GM19240 (cell line): Measurements from ENCODE around the gene RHBDL1.
A peak's percentile ranks its signal among the peaks of the same experiment; 100 is the strongest.

Experiments used
- DNase-seq: peaks from one replicate; pipeline ENCODE4 v3.0.0; 2011; ENCODE audit warnings: low spot score; ENCODE audit not compliant: insufficient read length

RHBDL1 gene

GRCh38 chr16:636206-637080 lies 39.0 kb upstream of the RHBDL1 start, which contains the start of gene METTL26:
METTL26 (minus strand) TSS chr16:636305; CDS start chr16:636290, 15 bp downstream.
- DNase-seq = peak; percentile 99

GRCh38 chr16:637081-638018 lies 38.1 kb upstream of the RHBDL1 start:
- peak; percentile 98 for DNase-seq

DNA sequence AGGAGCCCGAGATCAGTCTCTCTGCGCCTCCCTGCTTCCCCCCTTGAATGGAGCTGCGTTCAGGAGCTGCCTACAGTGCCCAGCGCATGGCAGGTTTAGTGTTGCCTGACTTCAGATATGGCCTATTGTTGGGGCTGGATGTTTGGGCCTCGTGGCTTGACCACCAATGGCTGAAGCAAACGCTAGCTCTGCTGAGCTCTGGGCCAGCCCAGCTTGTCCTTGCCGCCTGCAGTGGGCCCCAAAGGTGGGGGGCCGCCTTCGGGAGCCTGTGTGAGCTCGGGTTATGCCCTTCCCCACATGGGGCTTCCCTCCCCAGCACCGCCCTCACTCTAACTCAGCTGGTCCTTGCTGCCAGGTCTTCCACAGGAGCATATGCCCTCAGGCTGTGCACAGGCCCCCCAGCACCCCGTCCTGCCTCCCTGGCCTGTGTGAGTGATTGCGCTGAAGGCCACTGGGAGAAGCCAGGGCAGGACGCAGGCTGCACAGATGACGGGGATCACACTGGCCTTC lies 37.4 kb upstream of the RHBDL1 start:
- DNase-seq = no peak

- no peak for DNase-seq
These were observed 36.6 kb upstream of the RHBDL1 start for GRCh38 chr16:638836-639235.

DNA sequence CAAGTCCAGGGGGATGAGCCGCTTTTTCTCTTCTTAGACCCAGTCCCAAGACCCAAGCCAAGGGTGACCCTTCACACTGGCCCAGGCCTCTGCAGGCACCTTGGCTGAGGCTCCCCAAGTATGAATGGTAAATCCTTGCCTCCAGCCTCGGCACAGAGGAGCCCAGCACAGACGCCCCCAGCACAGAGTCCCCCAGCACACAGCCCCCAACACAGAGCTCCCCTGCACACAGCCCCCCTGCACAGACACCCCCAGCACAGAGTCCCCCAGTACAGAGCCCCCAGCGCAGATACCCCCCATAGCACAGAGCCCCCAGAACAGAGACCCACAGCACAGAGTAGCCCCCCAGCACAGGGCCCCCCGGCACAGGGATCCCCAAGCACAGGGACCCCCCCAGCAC lies 34.9 kb upstream of the RHBDL1 start:
- no peak for DNase-seq

GRCh38 chr16:641326-642188 lies 33.9 kb upstream of the RHBDL1 start, which contains the start of gene MCRIP2:
MCRIP2 (plus strand) TSS chr16:641828; CDS start chr16:641992, 164 bp downstream.
- peak; percentile 70 for DNase-seq

- DNase-seq = no peak
These were observed 33.1 kb upstream of the RHBDL1 start for GRCh38 chr16:642189-643049.

DNA sequence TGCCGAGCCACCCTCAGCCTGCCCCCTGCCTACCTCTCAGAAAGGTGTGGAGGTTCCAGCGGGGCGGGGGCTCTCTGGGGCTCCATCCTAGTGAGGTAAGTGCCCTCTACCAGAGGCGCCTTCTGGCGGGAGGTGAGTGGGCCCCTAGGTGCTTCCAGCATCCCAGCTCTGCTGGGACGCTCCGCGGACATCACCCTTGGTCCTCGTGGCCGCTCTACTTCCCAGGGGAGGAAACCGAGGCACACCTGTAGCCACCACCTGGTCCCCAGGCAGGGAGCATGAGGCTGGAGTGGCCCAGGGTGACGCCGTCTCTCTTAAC lies 32.5 kb upstream of the RHBDL1 start:
- DNase-seq = no peak

GRCh38 chr16:644556-644955 lies 30.9 kb upstream of the RHBDL1 start:
- no peak for DNase-seq

DNA sequence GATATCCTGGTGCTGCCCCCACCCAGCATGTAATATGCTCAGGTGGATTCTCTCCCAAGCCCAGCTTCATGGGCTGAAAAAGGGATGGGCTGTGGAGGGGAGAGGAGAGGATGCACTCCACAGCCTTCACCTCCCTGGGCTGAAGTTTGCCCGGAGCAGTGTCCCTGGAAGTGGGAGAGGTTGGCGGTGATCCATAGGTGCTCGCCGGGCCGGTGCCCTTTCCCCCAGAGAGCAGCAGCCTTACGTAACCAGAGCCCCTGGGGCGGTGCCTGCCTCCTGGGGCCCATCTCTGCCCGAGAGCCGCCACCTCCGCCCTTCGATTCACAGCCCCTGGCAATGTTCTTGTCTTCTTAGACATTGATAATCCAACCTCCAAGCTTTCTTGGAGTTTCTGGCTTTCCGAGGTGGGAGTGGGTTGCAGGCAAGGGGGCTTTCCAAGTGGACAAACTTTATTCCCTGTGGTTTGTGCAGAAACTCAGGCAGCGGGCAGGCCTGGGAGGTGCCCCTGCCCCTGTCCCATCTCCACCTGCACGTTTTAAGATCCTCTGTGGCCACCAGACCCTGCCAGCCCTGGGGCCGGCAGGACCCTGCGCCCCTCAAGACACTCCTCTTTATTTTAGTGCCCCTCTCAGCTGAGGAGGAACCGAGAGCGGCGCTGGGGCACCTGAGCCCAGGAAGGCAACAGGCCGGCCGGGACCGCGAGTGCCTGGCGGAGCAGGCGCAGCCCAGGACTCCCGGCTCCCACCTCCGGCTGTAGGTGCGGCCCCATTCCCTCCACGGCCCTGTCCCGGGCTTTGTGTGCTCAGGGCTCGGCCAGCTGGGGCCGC lies 29.4 kb upstream of the RHBDL1 start:
- DNase-seq = no peak

GRCh38 chr16:646679-647172 lies 28.7 kb upstream of the RHBDL1 start:
- DNase-seq = no peak

DNA sequence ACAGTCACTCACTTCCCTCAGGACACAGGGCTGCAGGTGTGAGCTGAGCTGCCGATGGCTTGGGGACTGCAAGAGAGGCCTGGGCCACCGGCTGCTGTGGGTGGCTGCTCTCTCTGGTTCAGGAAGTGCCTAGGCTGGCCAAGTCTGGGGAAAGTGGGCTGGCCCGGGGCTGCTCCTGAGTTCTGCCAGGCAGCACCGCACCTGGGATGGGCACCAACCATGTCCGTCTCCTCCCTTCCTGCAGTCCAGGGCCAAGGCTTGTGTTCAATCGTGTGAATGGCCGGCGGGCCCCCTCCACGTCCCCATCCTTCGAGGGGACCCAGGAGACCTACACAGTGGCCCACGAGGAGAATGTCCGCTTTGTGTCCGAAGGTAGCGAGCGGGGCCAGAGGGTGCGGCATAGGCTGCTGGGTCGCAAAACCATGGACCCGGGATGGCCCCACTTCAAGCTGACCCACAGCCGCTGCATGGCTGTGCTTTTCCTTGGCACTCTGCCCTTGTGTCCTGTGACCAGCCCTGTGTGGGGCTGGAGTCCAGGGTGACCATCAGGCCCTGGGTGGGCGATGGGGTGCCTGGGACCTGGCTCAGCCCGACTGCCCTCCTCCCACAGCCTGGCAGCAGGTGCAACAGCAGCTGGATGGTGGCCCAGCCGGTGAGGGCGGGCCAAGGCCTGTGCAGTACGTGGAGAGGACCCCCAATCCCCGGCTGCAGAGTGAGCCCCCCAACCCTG lies 28.1 kb upstream of the RHBDL1 start:
- DNase-seq = no peak

DNA sequence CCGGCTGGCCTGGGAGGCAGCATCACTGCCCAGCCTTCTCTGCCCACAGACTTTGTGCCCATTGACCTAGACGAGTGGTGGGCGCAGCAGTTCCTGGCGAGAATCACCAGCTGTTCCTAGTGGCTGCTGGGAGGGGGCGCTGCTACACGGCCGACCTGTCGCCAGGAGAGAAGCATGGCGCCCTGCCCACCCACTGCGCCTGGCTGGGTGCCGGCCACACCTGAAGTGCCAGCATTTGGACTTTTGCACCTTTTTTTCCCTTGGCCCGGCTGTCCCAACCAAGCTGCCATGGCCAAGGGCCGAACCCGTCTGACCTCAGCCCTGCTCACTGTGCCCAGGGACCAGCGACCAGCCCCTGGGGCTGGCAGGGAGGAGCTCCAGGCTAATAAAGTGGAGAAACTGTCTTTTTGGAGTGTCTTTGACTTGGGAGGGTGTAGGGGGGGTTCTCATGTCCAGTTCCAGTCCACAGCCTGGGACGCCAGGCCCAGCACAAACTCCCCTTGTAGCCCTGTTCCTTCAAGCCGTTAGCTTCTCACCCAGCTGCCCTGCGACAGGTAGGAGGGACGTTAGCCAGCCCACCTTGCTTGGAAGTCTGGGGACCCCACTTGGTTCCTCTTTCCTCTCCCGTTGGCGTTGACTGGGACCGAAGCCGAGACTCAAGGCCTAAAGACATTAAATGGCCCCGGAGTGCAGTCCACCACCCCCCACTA lies 27.2 kb upstream of the RHBDL1 start:
- peak; percentile 76 for DNase-seq

GRCh38 chr16:648781-649589 lies 26.5 kb upstream of the RHBDL1 start, which contains the start of gene WDR90:
WDR90 (plus strand) TSS chr16:649365; CDS start chr16:649417, 52 bp downstream.
- peak; percentile 100 for DNase-seq

DNA sequence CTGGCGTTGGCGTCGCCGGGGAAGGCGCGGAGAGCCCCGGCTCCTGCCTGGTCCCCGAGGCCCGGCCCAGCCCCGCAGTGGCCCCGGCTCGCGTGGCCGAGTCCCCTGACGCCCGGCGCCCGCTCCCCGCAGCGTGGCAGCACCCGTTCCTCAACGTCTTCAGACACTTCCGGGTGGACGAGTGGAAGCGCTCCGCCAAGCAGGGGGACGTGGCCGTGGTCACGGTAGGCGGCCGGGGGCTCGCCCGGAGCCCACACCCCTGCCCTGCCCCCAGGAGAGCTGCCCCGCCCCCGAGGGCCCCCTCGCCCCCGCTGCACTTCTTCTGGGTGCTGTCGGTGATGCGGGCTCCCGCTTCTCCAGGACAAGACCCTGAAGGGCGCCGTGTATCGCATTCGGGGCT lies 25.8 kb upstream of the RHBDL1 start:
- DNase-seq = no peak

DNA sequence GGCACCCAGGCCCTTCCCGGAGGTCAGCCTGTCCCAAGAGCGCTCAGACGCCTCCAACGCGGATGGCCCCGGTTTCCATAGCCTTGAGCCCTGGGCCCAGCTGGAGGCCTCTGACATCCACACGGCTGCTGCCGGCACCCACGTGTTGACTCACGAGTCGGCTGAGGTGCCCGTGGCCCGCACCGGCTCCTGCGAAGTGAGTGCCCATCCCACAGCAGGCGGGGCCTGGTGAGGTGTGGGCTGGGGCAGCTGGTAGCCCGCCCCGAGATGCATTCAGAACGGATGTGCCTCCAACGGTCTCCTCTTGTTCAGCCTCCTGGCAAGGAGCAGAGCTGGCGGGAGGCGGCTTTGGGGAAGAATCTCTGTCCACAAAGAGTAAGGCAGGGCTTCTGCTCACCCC lies 23.6 kb upstream of the RHBDL1 start:
- no peak for DNase-seq
